Endodermal cell (in vitro differentiated cells): ENCODE data around the gene UCHL3. TPM values are rescaled to one million over a fixed set of nuclear protein-coding genes. Genes with fewer than 3 reads are reported as not detected.

ENCODE experiments used
- DNase-seq: peaks from one replicate; pipeline ENCODE4 v3.0.0-alpha.2; 2017
- H3K27ac ChIP-seq: 2 replicates; pipeline ENCODE4 v1.5.1; 2013; ENCODE audit warnings: mild to moderate bottlenecking, low read depth, low read length, moderate library complexity
- H3K27me3 ChIP-seq: 2 replicates; pipeline ENCODE4 v1.6.1; 2013; ENCODE audit warnings: mild to moderate bottlenecking, low read length, moderate library complexity; ENCODE audit not compliant: insufficient read depth, control insufficient read depth, poor library complexity, severe bottlenecking
- H3K36me3 ChIP-seq: 2 replicates; pipeline ENCODE4 v1.7.0; 2013; ENCODE audit warnings: mild to moderate bottlenecking, low read length, moderate library complexity; ENCODE audit not compliant: control insufficient read depth, insufficient read depth
- H3K4me1 ChIP-seq: one replicate; pipeline ENCODE4 v1.7.0; 2013; ENCODE audit warnings: low read length; ENCODE audit not compliant: control insufficient read depth, insufficient read depth
- H3K4me3 ChIP-seq: 2 replicates; pipeline ENCODE4 v1.5.1; 2013; ENCODE audit warnings: mild to moderate bottlenecking, low read length, moderate library complexity
- H3K9ac ChIP-seq: 2 replicates; pipeline ENCODE4 v1.6.1; 2013; ENCODE audit warnings: mild to moderate bottlenecking, low read length, moderate library complexity; ENCODE audit not compliant: poor library complexity, severe bottlenecking; ENCODE audit errors: extremely low read depth
- H3K9me3 ChIP-seq: 2 replicates; pipeline ENCODE4 v1.6.1; 2013; ENCODE audit warnings: mild to moderate bottlenecking, low read length, moderate library complexity; ENCODE audit not compliant: control insufficient read depth
- H3K27ac Mint-ChIP-seq: 2 replicates; pipeline ENCODE4 v1.8.0; 2020; ENCODE audit warnings: mixed read lengths
- H3K27me3 Mint-ChIP-seq: 2 replicates; pipeline ENCODE4 v1.8.0; 2021; ENCODE audit warnings: mild to moderate bottlenecking, mixed read lengths; ENCODE audit not compliant: insufficient read depth
- H3K36me3 Mint-ChIP-seq: 2 replicates; pipeline ENCODE4 v1.8.0; 2020; ENCODE audit warnings: low read depth, mixed read lengths
- H3K4me1 Mint-ChIP-seq: 2 replicates; pipeline ENCODE4 v1.8.0; 2020; ENCODE audit warnings: mixed read lengths
- H3K4me3 Mint-ChIP-seq: 2 replicates; pipeline ENCODE4 v1.8.0; 2020; ENCODE audit warnings: mild to moderate bottlenecking, moderate library complexity, mixed read lengths
- H3K9me3 Mint-ChIP-seq: 2 replicates; pipeline ENCODE4 v1.8.0; 2020; ENCODE audit warnings: mild to moderate bottlenecking, mixed read lengths
- WGBS, 2 experiments: methylation state at CpG; one replicate each; pipeline versions ENCODE4 v1.1.5 to v1.1.7; 2013; ENCODE audit warnings: missing lambda C conversion rate in 2 of 2, mixed read lengths in 1 of 2; ENCODE audit not compliant: insufficient coverage in 1 of 2, insufficient read length in 1 of 2; 5-methylcytosine and 5-hydroxymethylcytosine counted together
- total RNA-seq, 2 donors: library from RNA; stranded (reverse); fragmentation: NEBNext Ultra II Directional in 1 of 2; extraction: Animal tissue kit (Norgen Biotek cat#: 25700) in 1 of 2; gene quantifications; 2 replicates in 1 of 2; 3 replicates in 1 of 2; pipeline ENCODE4 v1.2.1, GENCODE V29; 2021
- TF ChIP-seq, protein P1 (sequence below): fragments of 200-600 bp; sonication (generic); conservative IDR thresholded peaks from 2 replicates; pipeline ENCODE4 v1.5.0; 2021; ENCODE audit warnings: antibody characterized with exemption, mild to moderate bottlenecking

UCHL3 gene
- total RNA-seq, 2 donors from 2014 or later, result 27.6 to 30.6 TPM

DNA sequence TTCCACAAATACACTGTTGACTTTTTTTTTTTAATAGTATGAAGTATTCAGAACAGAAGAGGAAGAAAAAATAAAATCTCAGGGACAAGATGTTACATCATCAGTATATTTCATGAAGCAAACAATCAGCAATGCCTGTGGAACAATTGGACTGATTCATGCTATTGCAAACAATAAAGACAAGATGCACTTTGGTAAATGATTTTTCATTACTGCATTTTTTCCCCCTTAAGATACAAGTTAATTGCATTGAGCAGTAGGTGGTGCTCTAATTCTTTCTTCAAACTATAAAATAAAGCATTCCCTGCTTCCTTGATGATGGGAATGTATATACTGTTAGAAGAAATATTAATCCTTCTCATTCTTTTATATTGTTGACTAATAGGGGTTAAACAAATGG is 17.1 kb downstream of the UCHL3 start:
- DNase-seq, result no peak
- Histone ChIP-seq H3K4me3 (no peak overlapping the region), H3K4me1 (no peaks in the 10 kb centered on the region), H3K27me3 (no peaks in the 10 kb centered on the region), H3K27ac (no peak overlapping the region), H3K9me3 (no peaks in the 10 kb centered on the region), H3K9ac (no peak overlapping the region), H3K36me3 (peaks cover 34% of the 10 kb centered on the region)
- Mint-ChIP-seq H3K36me3 (peaks cover 25% of the 10 kb centered on the region), H3K4me3 (no peak overlapping the region), H3K27me3 (no peaks in the 10 kb centered on the region), H3K27ac (no peak overlapping the region), H3K4me1 (peaks cover 9% of the 10 kb centered on the region), H3K9me3 (no peaks in the 10 kb centered on the region)
- TF ChIP-seq, protein P1, sequence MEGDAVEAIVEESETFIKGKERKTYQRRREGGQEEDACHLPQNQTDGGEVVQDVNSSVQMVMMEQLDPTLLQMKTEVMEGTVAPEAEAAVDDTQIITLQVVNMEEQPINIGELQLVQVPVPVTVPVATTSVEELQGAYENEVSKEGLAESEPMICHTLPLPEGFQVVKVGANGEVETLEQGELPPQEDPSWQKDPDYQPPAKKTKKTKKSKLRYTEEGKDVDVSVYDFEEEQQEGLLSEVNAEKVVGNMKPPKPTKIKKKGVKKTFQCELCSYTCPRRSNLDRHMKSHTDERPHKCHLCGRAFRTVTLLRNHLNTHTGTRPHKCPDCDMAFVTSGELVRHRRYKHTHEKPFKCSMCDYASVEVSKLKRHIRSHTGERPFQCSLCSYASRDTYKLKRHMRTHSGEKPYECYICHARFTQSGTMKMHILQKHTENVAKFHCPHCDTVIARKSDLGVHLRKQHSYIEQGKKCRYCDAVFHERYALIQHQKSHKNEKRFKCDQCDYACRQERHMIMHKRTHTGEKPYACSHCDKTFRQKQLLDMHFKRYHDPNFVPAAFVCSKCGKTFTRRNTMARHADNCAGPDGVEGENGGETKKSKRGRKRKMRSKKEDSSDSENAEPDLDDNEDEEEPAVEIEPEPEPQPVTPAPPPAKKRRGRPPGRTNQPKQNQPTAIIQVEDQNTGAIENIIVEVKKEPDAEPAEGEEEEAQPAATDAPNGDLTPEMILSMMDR, result peak; percentile 67

DNA sequence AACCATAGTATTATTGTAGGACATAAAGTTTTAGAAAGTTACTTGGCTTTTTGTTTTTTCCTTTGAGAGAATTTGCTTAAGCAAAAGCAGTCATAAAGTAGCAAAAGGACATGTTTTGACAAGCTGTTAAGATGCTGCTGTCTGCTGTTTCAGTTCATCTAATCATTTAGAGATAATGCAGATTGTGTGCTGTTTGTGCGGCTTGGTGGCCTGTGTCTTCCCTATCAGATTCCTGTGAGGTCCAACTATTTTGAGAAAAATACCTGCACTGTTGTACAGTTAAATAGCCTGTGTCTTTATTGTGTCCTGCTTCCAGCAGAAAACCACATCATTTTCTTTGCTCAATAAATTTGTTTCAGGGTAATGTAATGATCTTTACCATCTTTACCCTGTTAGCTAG is 20.0 kb downstream of the UCHL3 start:
- Mint-ChIP-seq H3K4me3 (no peak overlapping the region), H3K4me1 (peaks cover 9% of the 10 kb centered on the region), H3K9me3 (no peaks in the 10 kb centered on the region), H3K27ac (no peak overlapping the region), H3K36me3 (peaks cover 39% of the 10 kb centered on the region), H3K27me3 (no peaks in the 10 kb centered on the region)
- TF ChIP-seq, protein P1, result no peak
- Histone ChIP-seq H3K36me3 (peaks cover 50% of the 10 kb centered on the region), H3K9me3 (no peaks in the 10 kb centered on the region), H3K27me3 (no peaks in the 10 kb centered on the region), H3K4me3 (no peak overlapping the region), H3K27ac (no peak overlapping the region), H3K4me1 (no peaks in the 10 kb centered on the region), H3K9ac (no peak overlapping the region)
- no peak for DNase-seq
- WGBS, 2 experiments, result 100% methylated on average over 1 of the region's 1 CpG

DNA sequence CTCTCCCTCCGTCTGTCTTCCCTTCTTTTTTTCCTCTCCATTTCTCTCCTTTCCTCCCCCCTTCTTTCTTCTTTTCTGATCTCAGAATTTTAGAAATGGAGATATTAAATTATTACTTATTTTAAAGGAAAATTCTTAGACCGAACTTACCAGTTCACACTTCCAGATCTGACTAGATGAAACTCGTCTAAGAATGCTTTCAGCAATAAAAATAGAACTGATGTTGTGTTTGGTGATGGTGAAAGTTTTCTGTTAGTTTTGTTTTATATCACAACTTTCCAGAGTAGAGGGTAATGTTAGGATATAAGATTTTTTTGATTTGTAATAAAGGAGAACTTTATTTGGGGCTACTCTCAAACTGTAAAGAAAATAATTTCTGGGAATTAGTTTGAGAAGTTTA is 29.9 kb downstream of the UCHL3 start:
- no peak overlapping the region for H3K9ac ChIP-seq
- H3K4me1 ChIP-seq, result no peaks in the 10 kb centered on the region
- no peak overlapping the region for H3K4me3 ChIP-seq
- DNase-seq, result no peak
- 96% methylated on average over 3 of the region's 3 CpGs; no CpG with 5 or more reads in 1 of the 2 experiments for WGBS, 2 experiments
- H3K4me1 Mint-ChIP-seq, result no peaks in the 10 kb centered on the region
- no peak overlapping the region for H3K4me3 Mint-ChIP-seq
- H3K36me3 Mint-ChIP-seq, result peaks cover 33% of the 10 kb centered on the region
- peaks cover 16% of the 10 kb centered on the region for H3K36me3 ChIP-seq
- TF ChIP-seq, protein P1, result no peak
- H3K27me3 Mint-ChIP-seq, result no peaks in the 10 kb centered on the region
- H3K9me3 ChIP-seq, result peaks cover 10% of the 10 kb centered on the region
- H3K27ac Mint-ChIP-seq, result no peak overlapping the region
- peaks cover 12% of the 10 kb centered on the region for H3K9me3 Mint-ChIP-seq
- H3K27ac ChIP-seq, result no peak overlapping the region
- no peaks in the 10 kb centered on the region for H3K27me3 ChIP-seq
